ENCODE results near the gene ATF5.

DNA sequence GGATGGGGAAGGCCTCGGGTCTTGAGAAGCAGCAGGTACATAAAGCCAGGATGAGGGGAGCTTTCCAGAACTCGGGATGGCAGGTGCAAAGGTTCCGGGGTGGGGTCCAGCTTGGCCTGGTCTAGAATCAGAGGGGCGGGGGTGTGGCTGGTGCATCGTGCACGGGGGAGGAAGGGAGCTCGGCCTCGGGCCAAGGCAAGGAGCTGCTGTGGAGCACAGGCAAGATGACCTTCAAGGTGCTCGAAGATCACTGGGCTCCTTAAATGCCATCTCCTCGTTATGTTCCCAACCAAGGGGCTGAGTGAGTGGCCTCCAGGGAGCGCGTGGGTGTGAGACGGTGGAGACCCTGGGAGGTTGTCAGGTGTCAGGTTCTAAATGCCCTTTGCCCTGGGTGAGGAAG is 48.1 kb downstream of the ATF5 start:
- no peak for TF ChIP-seq EZH2 (IDR thresholded peaks at IDR 0.05; ENCODE audit: borderline replicate concordance)
- TF ChIP-seq EZH2phosphoT487 (IDR thresholded peaks at IDR 0.05; ENCODE audit: low read depth, severe bottlenecking, unreplicated experiment), result no peak
